ENCODE data around the gene NRIP1. TPM values are rescaled to one million over a fixed set of nuclear protein-coding genes. Genes with fewer than 3 reads are reported as not detected.

The NRIP1 gene
- total RNA-seq, 2 donors from 2014 or later = 11.9 to 30.9 TPM

- TF ChIP-seq, protein P1, sequence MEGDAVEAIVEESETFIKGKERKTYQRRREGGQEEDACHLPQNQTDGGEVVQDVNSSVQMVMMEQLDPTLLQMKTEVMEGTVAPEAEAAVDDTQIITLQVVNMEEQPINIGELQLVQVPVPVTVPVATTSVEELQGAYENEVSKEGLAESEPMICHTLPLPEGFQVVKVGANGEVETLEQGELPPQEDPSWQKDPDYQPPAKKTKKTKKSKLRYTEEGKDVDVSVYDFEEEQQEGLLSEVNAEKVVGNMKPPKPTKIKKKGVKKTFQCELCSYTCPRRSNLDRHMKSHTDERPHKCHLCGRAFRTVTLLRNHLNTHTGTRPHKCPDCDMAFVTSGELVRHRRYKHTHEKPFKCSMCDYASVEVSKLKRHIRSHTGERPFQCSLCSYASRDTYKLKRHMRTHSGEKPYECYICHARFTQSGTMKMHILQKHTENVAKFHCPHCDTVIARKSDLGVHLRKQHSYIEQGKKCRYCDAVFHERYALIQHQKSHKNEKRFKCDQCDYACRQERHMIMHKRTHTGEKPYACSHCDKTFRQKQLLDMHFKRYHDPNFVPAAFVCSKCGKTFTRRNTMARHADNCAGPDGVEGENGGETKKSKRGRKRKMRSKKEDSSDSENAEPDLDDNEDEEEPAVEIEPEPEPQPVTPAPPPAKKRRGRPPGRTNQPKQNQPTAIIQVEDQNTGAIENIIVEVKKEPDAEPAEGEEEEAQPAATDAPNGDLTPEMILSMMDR (IDR thresholded peaks at IDR 0.05) = no peak
- Histone ChIP-seq H3K4me1 (ENCODE audit: control insufficient read depth in 1 of 2, low read depth in 2 of 2) (no peaks in the 10 kb centered on the region), H3K9me3 (no peaks in the 10 kb centered on the region), H3K27me3 (replicated peaks; ENCODE audit: insufficient read depth) (no peaks in the 10 kb centered on the region), H3K4me3 (no peak overlapping the region), H3K36me3 (no peaks in the 10 kb centered on the region), H3K27ac (no peak overlapping the region)
- no peak for ATAC-seq (ENCODE audit: insufficient number of reproducible peaks, low FRiP score, low read depth)
- DNase-seq (ENCODE audit: low spot score) = no peak
Measured at GRCh38 chr21:14926186-14926585, 138.6 kb downstream of the NRIP1 start.

DNA sequence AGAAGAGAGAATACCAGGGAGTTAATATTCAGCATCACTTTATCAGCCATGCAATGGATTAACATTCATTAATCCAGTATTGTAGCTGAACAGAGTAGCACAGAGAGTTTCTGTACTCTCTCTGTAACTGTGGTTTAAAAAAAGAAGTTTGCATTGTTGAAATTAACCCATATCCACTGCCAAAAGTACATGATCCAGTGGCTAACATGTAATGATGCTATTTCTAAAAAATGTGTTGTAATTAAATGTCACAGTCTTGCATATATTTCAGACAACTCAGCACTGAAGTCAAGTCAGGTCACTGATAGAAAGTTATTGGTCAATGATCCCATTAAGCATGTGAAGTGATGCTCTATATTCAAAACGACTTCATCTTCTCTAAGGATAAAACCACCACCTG lies 141.3 kb downstream of the NRIP1 start:
- H3K4me3 ChIP-seq = no peak overlapping the region
- H3K9me3 ChIP-seq = no peaks in the 10 kb centered on the region
- TF ChIP-seq, protein P1 (IDR thresholded peaks at IDR 0.05) = no peak
- H3K27me3 ChIP-seq (replicated peaks; ENCODE audit: insufficient read depth) = no peaks in the 10 kb centered on the region
- H3K36me3 ChIP-seq = no peaks in the 10 kb centered on the region
- no peaks in the 10 kb centered on the region for H3K4me1 ChIP-seq (ENCODE audit: control insufficient read depth in 1 of 2, low read depth in 2 of 2)
- DNase-seq (ENCODE audit: low spot score) (no peak), ATAC-seq (ENCODE audit: insufficient number of reproducible peaks, low FRiP score, low read depth) (no peak)
- H3K27ac ChIP-seq = no peak overlapping the region

- ATAC-seq (ENCODE audit: insufficient number of reproducible peaks, low FRiP score, low read depth) (no peak), DNase-seq (ENCODE audit: low spot score) (no peak)
- Histone ChIP-seq H3K36me3 (no peaks in the 10 kb centered on the region), H3K4me3 (no peak overlapping the region), H3K9me3 (no peaks in the 10 kb centered on the region), H3K27me3 (replicated peaks; ENCODE audit: insufficient read depth) (no peaks in the 10 kb centered on the region), H3K27ac (no peak overlapping the region), H3K4me1 (ENCODE audit: control insufficient read depth in 1 of 2, low read depth in 2 of 2) (no peaks in the 10 kb centered on the region)
- TF ChIP-seq, protein P1 (IDR thresholded peaks at IDR 0.05) = no peak
Measured at GRCh38 chr21:14922980-14923379, 141.8 kb downstream of the NRIP1 start.

DNA sequence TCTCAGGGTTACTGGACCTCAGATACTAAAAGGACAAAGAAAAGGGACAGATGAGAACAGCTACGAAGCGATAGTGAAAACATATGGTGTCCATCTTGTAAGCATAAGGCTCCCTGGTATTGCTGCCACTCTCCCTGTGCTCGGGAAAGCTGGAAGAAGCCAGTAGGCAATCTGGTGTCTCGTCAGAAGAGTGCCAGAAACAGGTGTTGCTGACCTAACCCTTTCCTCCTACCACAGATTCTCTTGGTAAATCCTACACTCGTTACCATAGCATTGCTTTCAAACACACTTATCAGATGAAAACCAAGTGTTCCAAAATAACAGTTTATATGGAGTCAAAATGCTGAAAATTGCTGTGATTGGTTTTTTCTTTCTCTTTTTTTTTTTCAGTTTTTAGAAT lies 146.3 kb downstream of the NRIP1 start:
- Histone ChIP-seq H3K4me1 (ENCODE audit: control insufficient read depth in 1 of 2, low read depth in 2 of 2) (no peaks in the 10 kb centered on the region), H3K4me3 (no peak overlapping the region), H3K36me3 (no peaks in the 10 kb centered on the region), H3K27me3 (replicated peaks; ENCODE audit: insufficient read depth) (no peaks in the 10 kb centered on the region), H3K9me3 (no peaks in the 10 kb centered on the region), H3K27ac (no peak overlapping the region)
- ATAC-seq (ENCODE audit: insufficient number of reproducible peaks, low FRiP score, low read depth) = no peak
- DNase-seq (ENCODE audit: low spot score) = no peak
- TF ChIP-seq, protein P1 (IDR thresholded peaks at IDR 0.05) = no peak

- DNase-seq (ENCODE audit: low spot score) = no peak
- no peak for ATAC-seq (ENCODE audit: insufficient number of reproducible peaks, low FRiP score, low read depth)
- Histone ChIP-seq H3K9me3 (no peaks in the 10 kb centered on the region), H3K36me3 (no peaks in the 10 kb centered on the region), H3K4me3 (no peak overlapping the region), H3K27me3 (replicated peaks; ENCODE audit: insufficient read depth) (no peaks in the 10 kb centered on the region), H3K27ac (no peak overlapping the region), H3K4me1 (ENCODE audit: control insufficient read depth in 1 of 2, low read depth in 2 of 2) (no peaks in the 10 kb centered on the region)
- TF ChIP-seq, protein P1 (IDR thresholded peaks at IDR 0.05) = no peak
Measured at GRCh38 chr21:14917762-14918161, 147.0 kb downstream of the NRIP1 start.
